Measurements from ENCODE around the gene SLC30A10. TPM values are rescaled to one million over a fixed set of nuclear protein-coding genes. Genes with fewer than 3 reads are reported as not detected.
"Not testable (repeated sequence)": the region's sequence is repeated elsewhere in the genome, so short reads cannot be mapped to it uniquely, and the experiment has no call there.

Gene SLC30A10
- total RNA-seq, 4 donors from 2014 or later, result not detected

GRCh38 chr1:219902951-219903350 is 25.4 kb downstream of the SLC30A10 start:
- TF ChIP-seq CTCF (IDR thresholded peaks at IDR 0.05) (no peak), POLR2A (IDR thresholded peaks at IDR 0.05) (no peak)
- WGBS, 2 donors, result 85 to 92% methylated on average over 4 of the region's 4 CpGs
- DNase-seq, result no peak
- intact Hi-C loops (cut with DNase I), result no loop called here
- no peaks in the 10 kb centered on the region for H3K9me3 ChIP-seq
- H3K36me3 ChIP-seq, result no peaks in the 10 kb centered on the region
- H3K27ac ChIP-seq, result no peak overlapping the region
- H3K4me1 ChIP-seq, result no peaks in the 10 kb centered on the region
- no peak overlapping the region for H3K4me3 ChIP-seq
- H3K27me3 ChIP-seq, result no peaks in the 10 kb centered on the region

- intact Hi-C loops (cut with DNase I), result no loop called here
- DNase-seq, result no peak
- TF ChIP-seq CTCF (IDR thresholded peaks at IDR 0.05), result no peak
- no peak for TF ChIP-seq POLR2A (IDR thresholded peaks at IDR 0.05)
- no CpG with 5 or more reads among the region's 1 CpG for WGBS, 2 donors
- Histone ChIP-seq H3K4me1 (no peaks in the 10 kb centered on the region), H3K4me3 (no peak overlapping the region), H3K27ac (no peak overlapping the region), H3K27me3 (no peaks in the 10 kb centered on the region), H3K9me3 (no peaks in the 10 kb centered on the region), H3K36me3 (no peaks in the 10 kb centered on the region)
Measured at GRCh38 chr1:219900882-219901281, 27.5 kb downstream of the SLC30A10 start.

- Histone ChIP-seq H3K27ac (no peak overlapping the region), H3K9me3 (no peaks in the 10 kb centered on the region), H3K4me1 (no peaks in the 10 kb centered on the region), H3K27me3 (no peaks in the 10 kb centered on the region), H3K4me3 (no peak overlapping the region), H3K36me3 (no peaks in the 10 kb centered on the region)
- intact Hi-C loops (cut with DNase I), result no loop called here
- TF ChIP-seq POLR2A (IDR thresholded peaks at IDR 0.05) (no peak), CTCF (IDR thresholded peaks at IDR 0.05) (no peak)
- 10 to 12% methylated on average over 1 of the region's 1 CpG for WGBS, 2 donors
- DNase-seq, result no peak
Measured at GRCh38 chr1:219900201-219900600, 28.2 kb downstream of the SLC30A10 start.

GRCh38 chr1:219898375-219898774 is 30.0 kb downstream of the SLC30A10 start:
- DNase-seq, result no peak
- Histone ChIP-seq H3K4me3 (no peak overlapping the region), H3K27me3 (no peaks in the 10 kb centered on the region), H3K4me1 (no peaks in the 10 kb centered on the region), H3K36me3 (no peaks in the 10 kb centered on the region), H3K27ac (no peak overlapping the region), H3K9me3 (no peaks in the 10 kb centered on the region)
- 79 to 82% methylated on average over 5 of the region's 5 CpGs for WGBS, 2 donors
- TF ChIP-seq CTCF (IDR thresholded peaks at IDR 0.05) (no peak), POLR2A (IDR thresholded peaks at IDR 0.05) (no peak)
- intact Hi-C loops (cut with DNase I), result no loop called here

GRCh38 chr1:219897914-219898313 is 30.4 kb downstream of the SLC30A10 start:
- H3K27me3 ChIP-seq, result no peaks in the 10 kb centered on the region
- H3K4me1 ChIP-seq, result no peaks in the 10 kb centered on the region
- TF ChIP-seq POLR2A (IDR thresholded peaks at IDR 0.05) (no peak), CTCF (IDR thresholded peaks at IDR 0.05) (no peak)
- no peaks in the 10 kb centered on the region for H3K9me3 ChIP-seq
- no peak overlapping the region for H3K4me3 ChIP-seq
- 50 to 62% methylated on average over 5 of the region's 5 CpGs for WGBS, 2 donors
- H3K27ac ChIP-seq, result no peak overlapping the region
- intact Hi-C loops (cut with DNase I), result no loop called here
- H3K36me3 ChIP-seq, result no peaks in the 10 kb centered on the region
- DNase-seq, result no peak

- H3K27me3 ChIP-seq; intact Hi-C loops (cut with DNase I): not testable (repeated sequence)
- WGBS, 2 donors, result 92 to 100% methylated on average over 1 of the region's 1 CpG
Measured at GRCh38 chr1:219892271-219892670, 36.1 kb downstream of the SLC30A10 start.

GRCh38 chr1:219891846-219892245 is 36.5 kb downstream of the SLC30A10 start:
- H3K4me1 ChIP-seq; H3K27me3 ChIP-seq; H3K27ac ChIP-seq; H3K9me3 ChIP-seq; DNase-seq; H3K36me3 ChIP-seq; H3K4me3 ChIP-seq; intact Hi-C loops (cut with DNase I): not testable (repeated sequence)
- WGBS, 2 donors, result 76% methylated on average over 4 of the region's 4 CpGs

More at GRCh38 chr1:219892271-219892670, 36.1 kb downstream of the SLC30A10 start:
- not testable (repeated sequence) for H3K9me3 ChIP-seq, H3K36me3 ChIP-seq, H3K4me3 ChIP-seq, H3K27ac ChIP-seq, DNase-seq, H3K4me1 ChIP-seq

- H3K4me3 ChIP-seq; H3K36me3 ChIP-seq; DNase-seq; H3K9me3 ChIP-seq; H3K27me3 ChIP-seq; H3K4me1 ChIP-seq; intact Hi-C loops (cut with DNase I); H3K27ac ChIP-seq: not testable (repeated sequence)
- WGBS, 2 donors, result 71 to 75% methylated on average over 4 of the region's 4 CpGs
Measured at GRCh38 chr1:219888667-219889066, 39.7 kb downstream of the SLC30A10 start.

Data from esophagus squamous epithelium (tissue), 5 donors.